Immature natural killer cell (primary cell): ENCODE results near the gene COL17A1. TPM values are rescaled to one million over a fixed set of nuclear protein-coding genes. Genes with fewer than 3 reads are reported as not detected.

Experiments used
- DNase-seq, 3 donors: peaks; one replicate each; pipeline ENCODE4 v3.0.0; 2022; ENCODE audit warnings: mixed read lengths in 1 of 3
- H3K27ac Mint-ChIP-seq, 6 donors: one replicate each; pipeline ENCODE4 v1.8.0; 2020; ENCODE audit warnings: mixed read lengths in 6 of 6, mild to moderate bottlenecking in 5 of 6, inconsistent platforms in 4 of 6, moderate library complexity in 3 of 6
- H3K27me3 Mint-ChIP-seq, 3 donors: one replicate each; pipeline ENCODE4 v1.8.0; 2020 to 2021; ENCODE audit warnings: low read depth in 3 of 3, mild to moderate bottlenecking in 3 of 3, mixed read lengths in 3 of 3, moderate library complexity in 3 of 3, inconsistent platforms in 1 of 3
- H3K36me3 Mint-ChIP-seq, 3 donors: one replicate each; pipeline ENCODE4 v1.8.0; 2020; ENCODE audit warnings: mixed read lengths in 3 of 3, inconsistent platforms in 2 of 3, mild to moderate bottlenecking in 2 of 3
- H3K4me1 Mint-ChIP-seq, 2 donors: one replicate each; pipeline ENCODE4 v1.8.0; 2020; ENCODE audit warnings: inconsistent platforms in 2 of 2, mild to moderate bottlenecking in 2 of 2, mixed read lengths in 2 of 2, moderate library complexity in 1 of 2
- H3K4me3 Mint-ChIP-seq, 5 donors: one replicate each; pipeline ENCODE4 v1.8.0; 2020; ENCODE audit warnings: mild to moderate bottlenecking in 5 of 5, mixed read lengths in 5 of 5, inconsistent platforms in 3 of 5, moderate library complexity in 3 of 5
- H3K9me3 Mint-ChIP-seq, 6 donors: one replicate each; pipeline ENCODE4 v1.8.0; 2020; ENCODE audit warnings: mild to moderate bottlenecking in 6 of 6, mixed read lengths in 6 of 6, inconsistent platforms in 4 of 6, moderate library complexity in 3 of 6
- polyA plus RNA-seq, 3 donors: library from polyadenylated mRNA; unstranded; fragments of 300-500 nt; fragmentation: Illumina TruSeq; gene quantifications; one replicate each; pipeline ENCODE4 v1.2.3, GENCODE V29; 2021

COL17A1 gene
- polyA plus RNA-seq, 3 donors from 2014 or later: not detected

GRCh38 chr10:104109908-104110662, 24.4 kb upstream of the COL17A1 start:
- Mint-ChIP-seq H3K4me3 (no peak overlapping the region), H3K27me3 (peaks cover 2 to 7% (median 3%) of the 10 kb centered on the region in 3 donors), H3K36me3 (no peaks in the 10 kb centered on the region), H3K27ac (no peak overlapping the region), H3K4me1 (no peaks in the 10 kb centered on the region), H3K9me3 (no peaks in the 10 kb centered on the region)
- DNase-seq: no peak

- no peak overlapping the region for H3K4me3 Mint-ChIP-seq
- peaks cover 0 to 1% (median 0%) of the 10 kb centered on the region in 6 donors for H3K9me3 Mint-ChIP-seq
- H3K27me3 Mint-ChIP-seq: peaks cover 0 to 2% (median 0%) of the 10 kb centered on the region in 3 donors
- no peaks in the 10 kb centered on the region for H3K4me1 Mint-ChIP-seq
- H3K27ac Mint-ChIP-seq: no peak overlapping the region
- no peak for DNase-seq
- H3K36me3 Mint-ChIP-seq: no peaks in the 10 kb centered on the region
These were observed 19.2 kb upstream of the COL17A1 start for GRCh38 chr10:104104926-104105325.

DNA sequence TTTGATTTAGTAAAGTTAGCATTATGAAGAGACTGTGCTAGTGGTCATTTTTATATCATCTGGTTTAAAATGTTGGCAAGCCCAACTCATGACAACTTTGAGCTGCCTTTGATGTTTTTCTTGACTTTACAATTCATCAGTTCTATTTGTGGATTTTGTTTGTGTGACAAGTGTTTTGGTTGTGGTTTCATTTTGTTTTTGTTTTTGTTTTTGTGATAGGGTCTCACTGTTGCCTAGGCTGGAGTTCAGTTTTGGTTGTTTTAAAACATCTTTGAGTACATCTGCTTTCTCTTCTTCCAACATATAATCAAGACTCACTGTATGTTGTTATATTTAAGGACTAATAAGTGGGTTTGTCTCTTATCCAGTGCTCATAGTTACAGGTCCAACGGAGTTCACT, 18.7 kb upstream of the COL17A1 start:
- DNase-seq: no peak
- Mint-ChIP-seq H3K4me3 (no peak overlapping the region), H3K4me1 (no peaks in the 10 kb centered on the region)

GRCh38 chr10:104103956-104104355, 18.3 kb upstream of the COL17A1 start:
- Mint-ChIP-seq H3K4me1 (no peaks in the 10 kb centered on the region), H3K27me3 (no peaks in the 10 kb centered on the region), H3K9me3 (peaks cover 0 to 1% (median 0%) of the 10 kb centered on the region in 6 donors), H3K27ac (no peak overlapping the region), H3K4me3 (no peak overlapping the region), H3K36me3 (no peaks in the 10 kb centered on the region)
- no peak for DNase-seq

More for the DNA sequence above, 18.7 kb upstream of the COL17A1 start:
- Mint-ChIP-seq H3K36me3 (no peaks in the 10 kb centered on the region), H3K27me3 (no peaks in the 10 kb centered on the region), H3K27ac (no peak overlapping the region), H3K9me3 (peaks cover 0 to 1% (median 0%) of the 10 kb centered on the region in 6 donors)

GRCh38 chr10:104101902-104102301, 16.2 kb upstream of the COL17A1 start:
- H3K27ac Mint-ChIP-seq: no peak overlapping the region
- peaks cover 0 to 1% (median 0%) of the 10 kb centered on the region in 6 donors for H3K9me3 Mint-ChIP-seq
- H3K36me3 Mint-ChIP-seq: no peaks in the 10 kb centered on the region
- DNase-seq: no peak
- no peaks in the 10 kb centered on the region for H3K4me1 Mint-ChIP-seq
- H3K27me3 Mint-ChIP-seq: peaks cover 0 to 3% (median 0%) of the 10 kb centered on the region in 3 donors
- no peak overlapping the region for H3K4me3 Mint-ChIP-seq

GRCh38 chr10:104100795-104101194, 15.1 kb upstream of the COL17A1 start:
- Mint-ChIP-seq H3K36me3 (no peaks in the 10 kb centered on the region), H3K27ac (no peak overlapping the region), H3K4me3 (no peak overlapping the region), H3K9me3 (peaks cover 0 to 1% (median 0%) of the 10 kb centered on the region in 6 donors), H3K27me3 (peaks cover 0 to 9% (median 2%) of the 10 kb centered on the region in 3 donors), H3K4me1 (no peaks in the 10 kb centered on the region)
- no peak for DNase-seq

DNA sequence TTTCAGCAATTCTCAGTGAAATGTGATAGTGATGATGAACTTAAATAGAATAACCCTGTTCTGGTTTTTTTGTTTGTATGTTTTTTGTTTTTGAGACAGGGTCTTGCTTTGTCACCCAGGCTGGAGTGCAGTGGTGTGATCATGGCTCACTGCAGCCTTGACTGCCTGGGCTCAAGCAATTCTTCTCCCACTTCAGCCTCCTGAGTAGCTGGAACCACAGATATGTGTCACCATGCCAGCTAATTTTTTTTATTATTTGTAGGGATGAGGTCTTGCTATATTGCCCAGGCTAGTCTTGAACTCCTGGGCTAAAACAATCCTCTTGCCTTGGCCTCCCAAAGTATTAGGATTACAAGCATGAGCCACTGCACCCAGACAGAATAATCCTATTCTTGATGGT, 14.3 kb upstream of the COL17A1 start:
- H3K4me1 Mint-ChIP-seq: no peaks in the 10 kb centered on the region
- no peak overlapping the region for H3K27ac Mint-ChIP-seq
- H3K27me3 Mint-ChIP-seq: peaks cover 0 to 9% (median 2%) of the 10 kb centered on the region in 3 donors
- peaks cover 0 to 1% (median 0%) of the 10 kb centered on the region in 6 donors for H3K9me3 Mint-ChIP-seq
- H3K4me3 Mint-ChIP-seq: no peak overlapping the region
- no peaks in the 10 kb centered on the region for H3K36me3 Mint-ChIP-seq
- no peak for DNase-seq

- peaks cover 0 to 1% (median 0%) of the 10 kb centered on the region in 6 donors for H3K9me3 Mint-ChIP-seq
- H3K4me1 Mint-ChIP-seq: no peaks in the 10 kb centered on the region
- H3K27ac Mint-ChIP-seq: no peak overlapping the region
- no peaks in the 10 kb centered on the region for H3K36me3 Mint-ChIP-seq
- DNase-seq: no peak
- H3K4me3 Mint-ChIP-seq: no peak overlapping the region
- peaks cover 0 to 9% (median 2%) of the 10 kb centered on the region in 3 donors for H3K27me3 Mint-ChIP-seq
These were observed 13.6 kb upstream of the COL17A1 start for GRCh38 chr10:104099269-104099668.

DNA sequence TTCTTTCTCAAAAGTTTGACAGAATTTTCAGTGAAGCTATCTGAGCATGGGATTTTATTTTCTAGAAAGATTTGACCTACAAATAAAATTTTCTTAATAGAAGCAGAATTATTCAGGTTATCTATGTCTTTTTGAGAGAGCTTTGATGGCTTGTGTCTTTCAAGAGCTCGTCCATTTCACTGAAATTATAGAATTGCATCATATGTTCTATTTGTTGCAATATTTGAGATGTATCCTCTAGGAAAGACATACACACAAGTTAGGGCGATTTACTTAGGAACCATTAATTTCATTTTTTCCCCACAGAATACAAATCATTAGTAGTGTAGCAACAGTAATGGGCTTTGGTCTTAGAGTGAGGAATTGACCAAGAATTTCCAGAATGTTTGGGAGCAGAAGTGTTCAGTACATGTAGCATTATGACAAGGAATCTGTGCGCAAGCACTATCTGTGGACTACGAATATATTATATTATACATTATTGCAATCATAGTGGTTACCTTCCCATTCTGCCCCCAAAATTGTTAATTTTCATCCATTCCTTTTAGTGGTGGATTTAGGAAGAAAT, 12.8 kb upstream of the COL17A1 start:
- Mint-ChIP-seq H3K36me3 (no peaks in the 10 kb centered on the region), H3K4me3 (no peak overlapping the region), H3K4me1 (no peaks in the 10 kb centered on the region), H3K9me3 (peaks cover 0 to 1% (median 0%) of the 10 kb centered on the region in 6 donors), H3K27me3 (peaks cover 2 to 9% (median 2%) of the 10 kb centered on the region in 3 donors), H3K27ac (no peak overlapping the region)
- no peak for DNase-seq

GRCh38 chr10:104096692-104097091, 11.0 kb upstream of the COL17A1 start:
- no peaks in the 10 kb centered on the region for H3K9me3 Mint-ChIP-seq
- no peaks in the 10 kb centered on the region for H3K36me3 Mint-ChIP-seq
- no peak for DNase-seq
- H3K4me3 Mint-ChIP-seq: no peak overlapping the region
- no peaks in the 10 kb centered on the region for H3K4me1 Mint-ChIP-seq
- no peak overlapping the region for H3K27ac Mint-ChIP-seq
- H3K27me3 Mint-ChIP-seq: peaks cover 2 to 9% (median 2%) of the 10 kb centered on the region in 3 donors

DNA sequence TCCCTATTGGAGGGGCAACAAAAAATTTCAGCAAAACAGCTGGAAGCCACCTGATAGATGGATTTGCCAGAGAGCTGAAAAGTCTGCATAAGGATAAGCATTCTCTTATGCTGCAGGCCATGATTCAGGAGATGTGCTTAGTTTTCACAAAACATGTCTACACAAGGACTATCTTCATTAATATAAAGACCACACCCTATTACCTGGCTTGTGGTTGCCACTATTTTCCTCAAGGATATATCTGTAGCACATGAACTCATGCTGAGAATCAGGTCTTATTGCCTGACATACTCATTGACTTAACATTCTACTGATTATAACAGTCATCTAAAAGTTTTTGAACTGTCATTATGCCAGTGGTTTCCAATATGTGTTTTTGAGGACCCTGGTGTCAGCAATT, 7.1 kb upstream of the COL17A1 start:
- Mint-ChIP-seq H3K27ac (no peak overlapping the region), H3K4me3 (no peak overlapping the region), H3K36me3 (no peaks in the 10 kb centered on the region), H3K27me3 (peaks cover 2 to 9% (median 4%) of the 10 kb centered on the region in 3 donors), H3K4me1 (no peaks in the 10 kb centered on the region), H3K9me3 (no peaks in the 10 kb centered on the region)
- no peak for DNase-seq

DNA sequence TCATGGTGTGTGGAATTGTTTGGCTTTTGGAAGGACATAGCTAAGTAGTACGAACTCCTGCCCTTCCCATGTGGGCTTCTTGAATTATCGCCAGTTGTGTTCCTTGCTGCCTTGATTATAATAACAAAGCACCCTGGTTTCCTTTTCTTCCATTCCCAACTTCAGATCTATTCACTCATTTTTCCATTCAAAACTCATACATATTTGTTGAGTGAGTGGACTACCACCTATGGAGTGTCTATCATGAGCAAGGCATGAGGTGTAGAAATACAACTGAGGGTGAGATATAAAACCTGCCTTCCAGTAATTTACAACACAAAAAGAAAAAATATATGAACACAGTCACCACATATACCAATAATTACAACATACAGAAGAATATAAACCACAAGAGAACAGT, 4.9 kb upstream of the COL17A1 start:
- H3K4me3 Mint-ChIP-seq: no peak overlapping the region
- no peaks in the 10 kb centered on the region for H3K4me1 Mint-ChIP-seq
- peaks cover 0 to 3% (median 2%) of the 10 kb centered on the region in 3 donors for H3K27me3 Mint-ChIP-seq
- H3K36me3 Mint-ChIP-seq: no peaks in the 10 kb centered on the region
- DNase-seq: no peak
- no peaks in the 10 kb centered on the region for H3K9me3 Mint-ChIP-seq
- no peak overlapping the region for H3K27ac Mint-ChIP-seq

DNA sequence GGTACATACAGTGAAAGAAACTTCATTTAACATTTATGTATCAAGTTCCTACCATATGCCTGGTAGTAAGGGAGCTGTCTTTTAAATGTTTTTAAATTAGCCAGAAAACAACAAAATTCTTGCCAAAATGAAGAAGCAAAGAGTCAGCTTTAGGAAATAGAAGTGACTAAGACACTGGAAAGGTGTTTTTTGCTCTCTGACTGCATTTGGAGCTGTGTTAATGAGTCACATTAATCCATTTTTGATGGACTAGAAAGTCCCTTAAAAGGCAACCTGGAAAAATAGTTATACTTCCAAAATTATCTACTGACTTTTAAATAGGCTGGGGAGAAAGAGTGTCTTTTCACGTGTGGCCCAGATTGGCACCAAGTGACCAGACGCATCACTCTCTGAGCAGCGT, 3.9 kb upstream of the COL17A1 start:
- Mint-ChIP-seq H3K4me1 (no peaks in the 10 kb centered on the region), H3K27me3 (peaks cover 0 to 3% (median 2%) of the 10 kb centered on the region in 3 donors)

DNA sequence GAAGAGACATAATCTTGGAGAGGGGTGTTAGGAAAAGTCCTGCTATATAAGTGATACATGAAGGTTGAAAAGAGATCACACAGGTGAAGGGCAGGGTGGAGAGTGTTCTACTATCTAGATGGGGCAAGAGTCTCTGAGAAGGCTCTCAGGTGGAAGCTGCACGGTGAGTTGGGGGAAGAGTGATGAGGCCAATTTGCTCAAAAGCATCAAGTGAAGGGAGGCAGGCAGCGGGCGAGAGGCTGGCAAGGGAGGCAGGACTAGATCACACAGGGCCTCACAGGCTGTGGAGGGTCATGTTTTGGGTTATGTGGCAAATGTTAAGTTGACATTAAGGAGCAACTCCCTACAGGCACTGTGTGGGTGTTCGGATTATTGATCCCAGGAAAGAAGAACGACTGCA, 2.6 kb upstream of the COL17A1 start:
- Mint-ChIP-seq H3K36me3 (no peaks in the 10 kb centered on the region), H3K9me3 (no peaks in the 10 kb centered on the region), H3K27me3 (peaks cover 0 to 3% (median 0%) of the 10 kb centered on the region in 3 donors), H3K27ac (no peak overlapping the region), H3K4me1 (no peaks in the 10 kb centered on the region), H3K4me3 (no peak overlapping the region)
- DNase-seq: no peak

More for the DNA sequence above, 3.9 kb upstream of the COL17A1 start:
- no peaks in the 10 kb centered on the region for H3K9me3 Mint-ChIP-seq
- H3K27ac Mint-ChIP-seq: no peak overlapping the region
- no peaks in the 10 kb centered on the region for H3K36me3 Mint-ChIP-seq
- H3K4me3 Mint-ChIP-seq: no peak overlapping the region
- no peak for DNase-seq
